Measurements from ENCODE around the gene KHDC4.

The KHDC4 gene

DNA sequence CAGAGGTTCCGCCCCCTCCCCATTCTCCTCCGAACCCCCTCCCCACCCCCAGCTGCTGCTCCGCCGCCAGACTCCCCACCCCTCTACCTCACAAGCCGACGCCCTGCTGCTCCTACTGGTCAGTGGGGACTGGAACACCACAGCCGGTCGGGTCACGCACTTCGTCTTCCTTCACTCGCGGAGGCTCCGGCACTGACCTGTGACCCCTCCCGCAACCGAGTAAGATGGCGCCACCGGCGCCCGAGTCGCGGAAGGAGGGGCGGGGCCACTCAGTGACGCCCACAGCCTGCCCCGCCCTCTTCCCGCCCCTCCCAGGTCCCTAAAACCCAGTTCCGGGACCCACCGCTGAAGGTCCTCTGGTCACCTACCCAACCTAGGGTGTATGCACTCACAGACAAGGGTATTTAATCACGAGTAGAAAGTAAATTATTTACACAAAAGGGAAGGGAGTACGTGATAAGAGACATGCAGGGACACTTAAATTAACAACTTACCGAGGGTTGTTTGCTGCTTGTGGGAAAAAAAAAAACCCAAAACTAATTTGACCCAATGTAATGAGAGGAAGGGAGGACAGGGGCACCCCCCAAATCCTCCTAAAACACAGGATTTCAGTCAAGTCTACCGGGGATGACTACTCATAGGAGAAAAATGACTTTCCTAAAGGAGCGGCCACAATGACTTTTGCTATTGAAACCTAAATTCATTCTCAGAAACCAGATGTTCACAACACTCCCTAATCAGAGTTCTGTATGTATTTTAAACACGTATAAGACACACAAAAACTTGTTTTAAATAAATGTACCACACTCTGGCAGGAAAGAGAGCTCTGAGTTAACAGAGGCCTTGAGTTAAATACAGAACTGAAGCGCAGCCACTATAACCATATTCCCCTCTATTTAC lies 22.8 kb downstream of the KHDC4 start, which contains the start of gene RIT1:
Gene RIT1, minus strand, starts transcription at position 194 of the 900 bp plus-strand sequence. CDS start 588 bp downstream, outside the sequence.
- TF ChIP-seq, protein P1, sequence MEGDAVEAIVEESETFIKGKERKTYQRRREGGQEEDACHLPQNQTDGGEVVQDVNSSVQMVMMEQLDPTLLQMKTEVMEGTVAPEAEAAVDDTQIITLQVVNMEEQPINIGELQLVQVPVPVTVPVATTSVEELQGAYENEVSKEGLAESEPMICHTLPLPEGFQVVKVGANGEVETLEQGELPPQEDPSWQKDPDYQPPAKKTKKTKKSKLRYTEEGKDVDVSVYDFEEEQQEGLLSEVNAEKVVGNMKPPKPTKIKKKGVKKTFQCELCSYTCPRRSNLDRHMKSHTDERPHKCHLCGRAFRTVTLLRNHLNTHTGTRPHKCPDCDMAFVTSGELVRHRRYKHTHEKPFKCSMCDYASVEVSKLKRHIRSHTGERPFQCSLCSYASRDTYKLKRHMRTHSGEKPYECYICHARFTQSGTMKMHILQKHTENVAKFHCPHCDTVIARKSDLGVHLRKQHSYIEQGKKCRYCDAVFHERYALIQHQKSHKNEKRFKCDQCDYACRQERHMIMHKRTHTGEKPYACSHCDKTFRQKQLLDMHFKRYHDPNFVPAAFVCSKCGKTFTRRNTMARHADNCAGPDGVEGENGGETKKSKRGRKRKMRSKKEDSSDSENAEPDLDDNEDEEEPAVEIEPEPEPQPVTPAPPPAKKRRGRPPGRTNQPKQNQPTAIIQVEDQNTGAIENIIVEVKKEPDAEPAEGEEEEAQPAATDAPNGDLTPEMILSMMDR (IDR thresholded peaks at IDR 0.05; ENCODE audit: unreplicated experiment in 3 of 3): peak in 1 of 3 experiments; percentile 4
- Mint-ChIP-seq H3K36me3 (ENCODE audit: low read depth) (peaks cover 62% of the 10 kb centered on the region), H3K27ac (peak within 1 kb of the TSS; percentile 91 to 96 (median 95)), H3K4me1 (peaks cover 17% of the 10 kb centered on the region), H3K4me3 (peak within 1 kb of the TSS; percentile 95 to 99 (median 98)), H3K9me3 (no peaks in the 10 kb centered on the region), H3K27me3 (ENCODE audit: low read depth) (no peaks in the 10 kb centered on the region)

DNA sequence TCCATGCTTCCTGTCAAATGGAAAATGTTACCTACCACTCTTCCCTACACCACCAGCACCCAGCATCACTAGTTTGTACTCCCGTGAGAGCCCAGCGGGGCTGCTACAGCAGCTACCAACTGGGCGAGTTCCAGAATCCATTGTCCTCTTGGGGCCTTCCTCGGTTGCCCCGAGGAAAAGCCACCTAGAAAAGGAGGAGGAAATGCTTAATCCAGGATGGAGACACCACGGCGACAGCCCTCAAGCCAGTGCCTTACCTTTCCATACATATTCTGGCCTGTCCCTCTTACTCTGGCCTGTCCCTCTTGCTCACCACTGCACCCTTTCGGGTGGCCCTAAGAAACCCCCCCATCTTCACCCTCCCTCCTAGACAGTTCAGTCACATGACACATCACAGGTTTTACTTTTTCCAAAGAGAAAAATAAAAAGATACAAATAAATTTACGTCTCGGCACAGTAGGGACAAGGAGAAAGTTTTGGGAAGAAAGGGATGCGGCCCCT lies 23.5 kb downstream of the KHDC4 start:
- Mint-ChIP-seq H3K36me3 (ENCODE audit: low read depth) (peaks cover 58% of the 10 kb centered on the region), H3K27ac (peak overlapping the region; percentile 91 to 96 (median 95)), H3K4me1 (peaks cover 17% of the 10 kb centered on the region), H3K4me3 (peak overlapping the region; percentile 95 to 99 (median 98)), H3K27me3 (ENCODE audit: low read depth) (no peaks in the 10 kb centered on the region), H3K9me3 (no peaks in the 10 kb centered on the region)
- TF ChIP-seq, protein P1 (IDR thresholded peaks at IDR 0.05; ENCODE audit: unreplicated experiment in 3 of 3): no peak

DNA sequence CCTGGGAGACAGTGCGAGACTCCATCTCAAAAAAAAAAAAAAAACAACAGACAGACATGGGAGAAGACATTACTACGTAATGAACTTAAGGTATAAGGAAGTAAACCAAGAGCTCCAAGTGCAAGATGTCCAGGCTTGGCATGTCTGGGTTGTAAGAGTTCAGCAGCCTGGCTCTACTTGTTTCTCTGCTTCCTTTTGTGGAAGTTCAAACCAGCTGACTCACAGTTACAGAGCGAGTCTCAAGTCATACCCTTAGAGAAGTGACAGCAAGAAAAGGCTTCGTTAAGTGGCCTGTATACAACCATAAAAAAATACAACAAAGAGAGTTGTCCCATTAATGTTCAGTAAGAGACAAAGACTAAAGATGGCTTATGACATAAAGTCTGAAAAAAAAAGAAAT lies 24.3 kb downstream of the KHDC4 start:
- peak overlapping the region; percentile 51 to 95 (median 91) for H3K27ac Mint-ChIP-seq
- TF ChIP-seq, protein P1 (IDR thresholded peaks at IDR 0.05; ENCODE audit: unreplicated experiment in 3 of 3): no peak
- peaks cover 55% of the 10 kb centered on the region for H3K36me3 Mint-ChIP-seq (ENCODE audit: low read depth)
- no peaks in the 10 kb centered on the region for H3K27me3 Mint-ChIP-seq (ENCODE audit: low read depth)
- no peaks in the 10 kb centered on the region for H3K9me3 Mint-ChIP-seq
- peaks cover 17% of the 10 kb centered on the region for H3K4me1 Mint-ChIP-seq
- H3K4me3 Mint-ChIP-seq: peak overlapping the region; percentile 95 to 99 (median 98)

DNA sequence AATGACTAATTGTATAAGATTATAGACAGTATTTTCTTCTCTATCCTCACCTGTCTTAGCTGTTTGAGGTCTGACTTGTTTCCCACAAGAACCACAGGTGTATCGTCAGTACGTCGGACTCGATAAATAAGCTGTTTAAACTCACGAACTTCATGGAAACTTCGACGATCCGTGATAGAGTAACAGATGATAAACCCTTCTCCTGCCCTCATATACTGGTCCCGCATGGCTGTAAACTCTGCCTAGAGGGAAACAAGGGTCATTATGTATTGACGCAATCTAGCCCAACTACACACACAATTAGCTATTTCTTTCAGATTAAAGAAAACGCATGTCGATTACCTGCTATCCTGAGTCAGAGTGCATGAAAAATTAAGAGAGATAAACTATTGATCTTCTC lies 30.0 kb downstream of the KHDC4 start:
- Mint-ChIP-seq H3K36me3 (ENCODE audit: low read depth) (peaks cover 55% of the 10 kb centered on the region), H3K4me3 (no peak overlapping the region), H3K27me3 (ENCODE audit: low read depth) (no peaks in the 10 kb centered on the region), H3K9me3 (no peaks in the 10 kb centered on the region), H3K27ac (no peak overlapping the region), H3K4me1 (no peaks in the 10 kb centered on the region)
- TF ChIP-seq, protein P1 (IDR thresholded peaks at IDR 0.05; ENCODE audit: unreplicated experiment in 3 of 3): no peak

DNA sequence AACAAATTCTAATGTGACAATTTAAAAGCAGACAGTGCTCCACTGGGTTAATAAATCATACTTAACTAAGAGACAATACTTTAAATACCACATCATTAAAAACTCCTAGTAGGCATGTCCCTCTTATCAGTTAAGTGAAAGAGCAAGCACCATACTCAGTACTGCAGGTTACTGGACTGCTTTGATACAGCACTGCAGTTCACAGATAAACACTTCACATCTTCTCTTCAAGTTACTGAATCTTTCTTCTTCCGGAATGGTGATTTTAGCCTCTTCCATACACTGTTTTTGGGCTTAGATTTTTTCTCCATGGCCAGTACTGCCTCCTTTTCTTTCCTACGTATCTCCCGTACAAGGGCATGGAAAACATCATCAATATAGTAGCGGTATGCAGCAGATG lies 34.1 kb downstream of the KHDC4 start:
- Mint-ChIP-seq H3K9me3 (no peaks in the 10 kb centered on the region), H3K27me3 (ENCODE audit: low read depth) (no peaks in the 10 kb centered on the region), H3K4me1 (no peaks in the 10 kb centered on the region), H3K27ac (no peak overlapping the region), H3K36me3 (ENCODE audit: low read depth) (peaks cover 58% of the 10 kb centered on the region), H3K4me3 (no peak overlapping the region)
- TF ChIP-seq, protein P1 (IDR thresholded peaks at IDR 0.05; ENCODE audit: unreplicated experiment in 3 of 3): no peak

All from nephron (organoid).